Activated naive CD8-positive, alpha-beta T cell treated with anti-CD3 and anti-CD28 coated beads for 36 hours (primary cell): ENCODE measurements around the gene SCLY. TPM values are rescaled to one million over a fixed set of nuclear protein-coding genes. Genes with fewer than 3 reads are reported as not detected.
"Not testable (repeated sequence)": the region's sequence is repeated elsewhere in the genome, so short reads cannot be mapped to it uniquely, and the experiment has no call there.

Source experiments
- DNase-seq: peaks from one replicate; pipeline ENCODE4 v3.0.0; 2021
- H3K27ac Mint-ChIP-seq: one replicate; pipeline ENCODE4 v1.8.0; 2022; ENCODE audit warnings: mild to moderate bottlenecking, moderate library complexity, mixed read lengths
- H3K27me3 Mint-ChIP-seq: one replicate; pipeline ENCODE4 v1.8.0; 2022; ENCODE audit warnings: mild to moderate bottlenecking, mixed read lengths
- H3K36me3 Mint-ChIP-seq: one replicate; pipeline ENCODE4 v1.8.0; 2021; ENCODE audit warnings: mild to moderate bottlenecking, mixed read lengths
- H3K4me1 Mint-ChIP-seq: one replicate; pipeline ENCODE4 v1.8.0; 2021; ENCODE audit warnings: mixed read lengths
- H3K4me3 Mint-ChIP-seq: one replicate; pipeline ENCODE4 v1.8.0; 2022; ENCODE audit warnings: mild to moderate bottlenecking, moderate library complexity, mixed read lengths
- H3K9me3 Mint-ChIP-seq: one replicate; pipeline ENCODE4 v1.8.0; 2022; ENCODE audit warnings: mixed read lengths
- total RNA-seq, 2 experiments: library from RNA; stranded (reverse); gene quantifications; one replicate each; pipeline ENCODE4 v1.2.3, GENCODE V29; 2021

SCLY gene
- total RNA-seq, 2 experiments from 2014 or later: 71.6 to 72.9 TPM

DNA sequence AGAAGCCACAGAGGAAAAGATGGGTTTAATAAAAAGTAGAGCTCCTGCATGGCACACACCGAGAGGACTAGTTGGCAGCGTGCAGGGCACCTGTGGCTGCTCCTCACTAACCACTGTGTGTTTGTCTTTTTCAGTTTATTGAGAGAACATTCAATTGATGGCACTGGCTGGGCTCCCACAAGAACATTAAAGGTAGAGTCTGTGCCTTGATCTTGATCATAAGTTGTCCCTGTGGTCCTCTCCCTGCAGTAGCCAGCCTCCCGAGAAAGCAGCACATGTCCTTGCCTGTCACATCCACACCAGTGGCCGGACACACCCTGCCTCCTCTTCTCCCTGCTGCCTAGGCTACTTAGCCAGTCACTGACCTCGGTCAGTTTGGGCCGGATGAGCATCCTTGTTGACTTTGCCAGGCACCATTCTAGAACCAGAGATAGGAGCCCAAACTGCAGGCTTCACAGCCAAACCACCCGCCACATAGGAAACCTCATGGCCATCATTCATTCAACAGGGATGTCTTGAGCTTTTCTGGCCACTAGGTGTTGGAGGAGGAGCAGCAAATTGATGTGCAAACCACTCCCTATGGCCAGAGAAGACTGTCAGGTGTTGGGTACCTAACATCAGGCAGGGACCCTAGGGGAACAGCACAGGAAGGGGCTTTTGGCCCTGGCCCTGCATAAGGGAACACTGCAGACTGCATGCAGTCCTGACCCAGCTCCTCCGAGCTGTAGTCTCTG, 30.2 kb upstream of the SCLY start:
- Mint-ChIP-seq H3K36me3 (peaks cover 39% of the 10 kb centered on the region), H3K4me3 (no peak overlapping the region), H3K4me1 (peaks cover 1% of the 10 kb centered on the region), H3K27me3 (no peaks in the 10 kb centered on the region), H3K9me3 (no peaks in the 10 kb centered on the region), H3K27ac (no peak overlapping the region)
- DNase-seq: no peak

DNA sequence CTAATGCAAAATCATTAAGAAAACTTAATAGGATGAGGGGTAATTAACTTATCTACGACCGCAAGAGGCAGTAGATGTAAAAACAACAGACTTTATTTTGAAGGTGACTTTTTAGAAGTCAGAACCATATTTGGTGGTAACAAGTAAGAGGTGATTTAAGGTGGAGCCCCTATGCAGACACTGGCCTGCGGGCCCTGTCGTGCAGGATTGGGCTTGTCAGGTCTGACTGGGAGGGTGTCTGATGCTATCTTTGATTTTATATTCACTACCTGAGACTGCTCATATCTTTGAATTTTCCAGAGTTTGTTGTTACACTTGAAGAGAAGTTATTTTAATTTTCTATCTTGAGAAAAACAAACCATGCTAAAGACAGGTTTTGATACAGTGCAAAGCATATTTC, 29.1 kb upstream of the SCLY start:
- Mint-ChIP-seq H3K27me3 (no peaks in the 10 kb centered on the region), H3K27ac (no peak overlapping the region), H3K36me3 (peaks cover 33% of the 10 kb centered on the region), H3K9me3 (no peaks in the 10 kb centered on the region), H3K4me3 (no peak overlapping the region), H3K4me1 (peaks cover 1% of the 10 kb centered on the region)
- DNase-seq: no peak

DNA sequence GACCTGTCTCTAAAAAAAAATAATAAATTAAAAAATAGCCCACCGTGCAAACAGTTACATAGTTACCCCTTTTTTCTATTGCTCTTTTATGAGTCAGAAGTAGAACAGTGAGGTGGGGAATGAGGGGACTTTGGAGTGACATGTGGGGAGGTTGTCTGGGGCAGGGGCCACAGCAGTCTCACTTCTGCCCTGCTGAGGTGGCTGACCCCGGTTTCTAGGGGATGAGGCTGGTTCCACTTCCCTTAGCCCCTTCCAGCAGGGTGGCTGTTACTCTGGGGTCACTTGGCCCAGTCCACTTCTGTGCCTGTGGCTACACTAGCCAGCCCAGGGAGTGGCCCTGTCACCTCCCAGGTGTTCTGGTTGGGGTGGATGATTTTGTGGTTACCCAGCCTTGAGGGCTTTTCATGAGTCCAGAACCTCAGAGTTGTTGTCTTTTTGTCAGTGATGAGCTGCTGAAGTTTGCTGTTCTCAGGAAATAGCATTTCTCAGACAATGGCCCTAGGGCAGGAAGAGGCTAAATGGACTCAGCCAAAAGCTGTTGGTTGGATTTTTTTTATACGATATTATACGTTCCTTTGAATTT, 28.0 kb upstream of the SCLY start:
- Mint-ChIP-seq H3K4me3 (no peak overlapping the region), H3K36me3 (peaks cover 33% of the 10 kb centered on the region), H3K27me3 (no peaks in the 10 kb centered on the region), H3K4me1 (peaks cover 1% of the 10 kb centered on the region), H3K27ac (no peak overlapping the region), H3K9me3 (no peaks in the 10 kb centered on the region)
- DNase-seq: no peak

DNA sequence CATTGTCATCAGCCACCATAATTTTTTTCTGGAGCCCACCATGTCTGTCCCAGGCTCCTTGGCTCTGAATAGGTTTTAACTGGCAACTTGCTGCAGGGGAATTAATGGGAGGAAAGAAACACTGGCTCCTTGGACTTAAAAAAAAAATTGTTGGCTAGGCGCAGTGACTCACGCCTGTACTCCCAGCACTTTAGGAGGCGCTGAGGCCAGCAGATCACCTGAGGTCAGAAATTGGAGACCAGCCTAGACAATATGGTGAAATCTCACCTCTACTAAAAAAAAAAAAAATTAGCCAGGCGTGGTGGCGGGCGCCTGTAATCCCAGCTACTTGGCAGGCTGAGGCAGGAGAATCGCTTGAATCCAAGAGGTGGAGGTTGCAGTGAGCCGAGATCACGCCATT, 26.8 kb upstream of the SCLY start:
- not testable (repeated sequence) for H3K27ac Mint-ChIP-seq, H3K4me3 Mint-ChIP-seq, H3K9me3 Mint-ChIP-seq, H3K27me3 Mint-ChIP-seq, DNase-seq, H3K4me1 Mint-ChIP-seq
- H3K36me3 Mint-ChIP-seq: peaks cover 36% of the 10 kb centered on the region

DNA sequence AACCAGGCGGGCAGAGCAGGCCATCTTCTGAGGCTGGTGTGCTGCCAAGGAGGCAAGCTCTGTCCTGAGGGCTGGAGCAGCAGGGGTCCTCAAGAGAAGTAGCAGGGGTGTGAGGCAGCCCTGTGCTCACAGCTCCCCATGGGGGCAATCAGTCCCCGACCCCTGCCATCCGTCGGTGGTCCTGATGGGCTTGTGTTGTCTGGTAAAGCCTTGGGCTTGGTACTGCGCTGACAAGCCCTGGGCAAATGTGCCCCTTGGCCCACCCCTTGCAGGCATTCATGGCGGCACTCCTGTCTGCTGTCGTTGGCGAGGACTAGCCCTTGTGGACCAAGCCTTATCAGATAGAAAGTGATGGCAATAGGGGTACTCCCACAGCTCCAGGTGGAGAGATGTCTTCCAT, 22.6 kb upstream of the SCLY start:
- Mint-ChIP-seq H3K27ac (no peak overlapping the region), H3K4me3 (no peak overlapping the region), H3K27me3 (no peaks in the 10 kb centered on the region), H3K4me1 (peaks cover 1% of the 10 kb centered on the region), H3K9me3 (no peaks in the 10 kb centered on the region), H3K36me3 (peaks cover 31% of the 10 kb centered on the region)
- no peak for DNase-seq

DNA sequence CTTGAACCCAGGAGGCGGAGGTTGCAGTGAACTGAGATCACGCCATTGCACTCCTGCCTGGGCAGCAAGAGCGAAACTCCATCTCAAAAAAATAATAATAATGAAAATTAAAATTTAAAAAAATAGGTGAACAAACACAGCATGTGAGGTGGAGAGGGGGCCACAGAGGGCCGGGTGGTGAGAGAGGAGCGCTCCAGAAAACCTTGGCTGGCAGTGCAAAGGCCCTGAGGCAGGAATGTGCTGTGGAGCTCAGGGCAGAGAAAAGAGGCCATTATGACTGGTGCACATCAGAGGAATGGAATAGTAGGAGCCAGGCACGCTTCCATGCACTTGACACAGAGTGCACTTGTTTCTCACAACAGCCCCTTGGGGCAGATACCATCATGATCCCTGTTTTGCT, 21.6 kb upstream of the SCLY start:
- H3K9me3 Mint-ChIP-seq: no peaks in the 10 kb centered on the region
- H3K4me3 Mint-ChIP-seq: no peak overlapping the region
- H3K27me3 Mint-ChIP-seq: no peaks in the 10 kb centered on the region
- H3K36me3 Mint-ChIP-seq: peaks cover 31% of the 10 kb centered on the region
- no peak for DNase-seq
- H3K27ac Mint-ChIP-seq: no peak overlapping the region
- no peaks in the 10 kb centered on the region for H3K4me1 Mint-ChIP-seq

DNA sequence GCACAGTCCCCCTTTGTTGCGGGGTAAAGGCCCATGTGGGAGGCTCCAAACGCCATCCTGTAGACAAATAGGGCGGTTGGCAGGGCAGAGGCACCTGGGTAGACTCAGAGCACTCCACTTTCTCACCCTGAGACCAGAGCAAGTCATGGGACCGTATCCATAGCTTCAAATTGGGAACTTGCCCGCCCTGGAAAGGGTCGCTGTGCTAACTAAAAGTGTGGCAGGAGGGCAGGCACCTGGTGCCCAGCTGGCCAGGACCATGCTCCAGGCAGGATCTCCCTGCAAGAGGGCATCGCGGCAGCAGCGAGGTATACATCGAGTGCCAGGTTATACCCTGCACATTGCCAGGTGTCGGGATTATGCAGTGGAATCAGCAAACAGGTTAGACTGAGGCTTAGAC, 20.8 kb upstream of the SCLY start:
- Mint-ChIP-seq H3K36me3 (peaks cover 27% of the 10 kb centered on the region), H3K27ac (no peak overlapping the region), H3K4me1 (peaks cover 3% of the 10 kb centered on the region), H3K9me3 (no peaks in the 10 kb centered on the region), H3K27me3 (no peaks in the 10 kb centered on the region), H3K4me3 (no peak overlapping the region)
- no peak for DNase-seq

DNA sequence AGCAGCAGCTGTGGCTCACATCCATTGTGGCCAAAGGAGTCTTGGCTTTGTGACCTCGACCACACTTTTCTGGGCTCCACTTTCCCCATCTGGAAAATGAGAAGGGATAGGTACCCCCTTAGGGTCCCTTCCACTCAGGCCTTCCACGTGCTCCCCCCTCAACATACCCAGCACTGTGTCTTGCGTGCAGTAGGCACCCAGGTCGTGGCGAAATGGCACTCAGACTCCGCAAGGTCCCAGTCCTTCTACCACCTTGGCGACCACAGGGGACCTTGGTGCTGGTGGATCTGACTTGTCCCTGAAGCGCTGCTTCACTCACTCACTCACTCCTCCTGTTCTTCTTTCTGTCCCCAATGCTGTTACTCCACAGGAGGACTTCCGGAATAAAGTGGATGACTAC, 19.9 kb upstream of the SCLY start:
- no peak overlapping the region for H3K27ac Mint-ChIP-seq
- peaks cover 29% of the 10 kb centered on the region for H3K36me3 Mint-ChIP-seq
- no peak for DNase-seq
- no peak overlapping the region for H3K4me3 Mint-ChIP-seq
- H3K27me3 Mint-ChIP-seq: no peaks in the 10 kb centered on the region
- H3K9me3 Mint-ChIP-seq: peaks cover 2% of the 10 kb centered on the region
- peaks cover 3% of the 10 kb centered on the region for H3K4me1 Mint-ChIP-seq

DNA sequence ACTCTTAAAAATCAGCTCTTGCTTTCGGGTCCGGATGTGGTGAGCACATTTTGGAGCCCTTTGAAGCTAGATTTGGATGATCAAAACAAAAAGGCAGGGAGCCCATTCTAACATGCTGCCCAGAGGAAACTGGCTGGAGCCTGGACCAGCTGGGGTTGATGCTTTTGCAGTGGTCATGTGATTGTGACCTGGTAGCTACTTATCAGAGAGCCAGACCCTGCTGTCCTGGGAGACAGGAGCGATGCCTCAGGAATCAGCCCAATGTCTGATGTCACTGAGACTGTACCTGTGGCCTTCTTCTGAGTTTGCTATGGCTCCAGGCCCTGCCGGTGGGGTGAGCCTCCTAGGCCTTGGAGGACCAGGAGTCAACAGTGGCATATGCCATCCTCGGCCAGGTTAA, 18.7 kb upstream of the SCLY start:
- H3K36me3 Mint-ChIP-seq: peaks cover 40% of the 10 kb centered on the region
- DNase-seq: no peak
- no peak overlapping the region for H3K4me3 Mint-ChIP-seq
- peaks cover 5% of the 10 kb centered on the region for H3K9me3 Mint-ChIP-seq
- H3K4me1 Mint-ChIP-seq: peaks cover 3% of the 10 kb centered on the region
- no peak overlapping the region for H3K27ac Mint-ChIP-seq
- no peaks in the 10 kb centered on the region for H3K27me3 Mint-ChIP-seq

DNA sequence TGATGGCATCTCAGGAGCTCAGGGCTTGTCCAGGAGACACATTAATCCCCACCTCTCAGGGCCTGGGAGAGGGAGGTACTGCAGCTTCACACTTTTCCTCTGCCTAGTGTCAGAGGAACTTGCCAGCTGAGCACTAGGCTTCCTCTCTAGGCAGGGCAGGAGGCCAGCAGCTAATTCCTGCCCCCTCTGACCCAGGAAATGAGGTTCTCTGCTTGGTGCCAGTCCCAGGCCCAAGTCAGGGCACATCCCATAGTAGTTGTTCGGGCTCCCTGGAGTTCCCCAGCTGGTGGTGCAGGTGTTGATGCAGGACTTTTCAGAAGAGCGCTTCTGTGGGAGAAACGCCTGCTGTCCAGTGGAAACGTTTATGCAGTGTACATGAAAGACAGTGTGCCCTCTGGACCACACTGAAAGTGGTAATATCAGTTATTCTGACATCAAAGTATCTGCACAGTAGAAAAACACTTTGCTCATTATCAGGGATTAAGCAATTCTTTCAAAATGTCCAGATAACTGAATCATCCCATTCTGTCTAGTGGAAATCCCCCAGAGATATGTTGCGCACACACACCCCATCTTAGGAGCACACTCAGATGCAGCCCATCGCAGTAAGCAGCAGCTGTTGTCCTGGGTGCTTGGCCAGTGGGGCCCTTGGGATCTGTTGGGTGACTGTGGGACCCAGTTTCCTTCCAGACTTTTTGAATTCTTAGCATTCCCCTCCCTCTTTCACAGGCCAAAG, 17.8 kb upstream of the SCLY start:
- Mint-ChIP-seq H3K4me3 (no peak overlapping the region), H3K36me3 (peaks cover 42% of the 10 kb centered on the region), H3K27ac (no peak overlapping the region), H3K4me1 (peaks cover 3% of the 10 kb centered on the region), H3K9me3 (peaks cover 12% of the 10 kb centered on the region), H3K27me3 (no peaks in the 10 kb centered on the region)
- no peak for DNase-seq

DNA sequence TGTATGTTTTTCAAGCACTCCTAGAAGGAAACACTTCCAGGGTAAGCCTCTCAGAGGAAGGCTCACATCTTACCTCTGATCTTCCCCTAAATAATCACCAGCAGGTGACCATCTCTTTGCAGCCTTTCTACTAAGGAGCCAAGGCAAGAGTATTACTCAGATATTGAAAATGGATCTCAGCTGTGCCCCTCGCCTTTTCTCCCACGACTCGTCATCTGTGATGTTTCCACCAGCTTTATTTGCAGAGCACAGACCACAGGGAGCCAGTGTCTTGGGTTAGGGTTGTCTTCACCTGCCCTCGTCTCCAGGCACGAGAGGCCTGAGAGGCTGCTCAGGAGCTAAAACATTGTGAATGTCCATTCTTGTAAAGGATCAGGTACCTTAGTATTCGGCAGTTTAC, 16.9 kb upstream of the SCLY start:
- Mint-ChIP-seq H3K27ac (no peak overlapping the region), H3K27me3 (no peaks in the 10 kb centered on the region), H3K9me3 (peaks cover 18% of the 10 kb centered on the region), H3K4me3 (no peak overlapping the region), H3K36me3 (peaks cover 41% of the 10 kb centered on the region), H3K4me1 (peaks cover 3% of the 10 kb centered on the region)
- DNase-seq: no peak

DNA sequence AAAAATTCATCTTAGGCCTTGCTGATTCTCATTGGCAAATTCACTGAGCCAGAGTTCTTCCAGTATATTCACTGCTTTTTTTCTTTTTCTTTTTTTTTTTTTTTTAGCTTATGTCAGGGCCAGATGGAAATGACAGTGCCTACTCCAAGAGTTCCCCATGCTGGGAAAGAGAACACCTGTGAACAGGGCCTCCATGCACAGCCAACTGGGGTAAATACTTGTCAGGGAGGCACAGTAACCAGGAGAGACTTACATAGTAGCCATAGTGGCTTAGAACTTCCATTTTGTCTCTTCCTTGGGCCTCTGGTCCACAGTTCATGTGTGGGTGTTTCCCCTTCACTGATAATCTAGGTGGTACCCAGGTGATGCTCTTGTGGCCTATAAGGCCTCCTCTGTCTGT, 15.2 kb upstream of the SCLY start:
- peaks cover 43% of the 10 kb centered on the region for H3K36me3 Mint-ChIP-seq
- H3K27ac Mint-ChIP-seq: no peak overlapping the region
- no peaks in the 10 kb centered on the region for H3K27me3 Mint-ChIP-seq
- peaks cover 18% of the 10 kb centered on the region for H3K9me3 Mint-ChIP-seq
- H3K4me3 Mint-ChIP-seq: no peak overlapping the region
- peaks cover 3% of the 10 kb centered on the region for H3K4me1 Mint-ChIP-seq
- DNase-seq: no peak

DNA sequence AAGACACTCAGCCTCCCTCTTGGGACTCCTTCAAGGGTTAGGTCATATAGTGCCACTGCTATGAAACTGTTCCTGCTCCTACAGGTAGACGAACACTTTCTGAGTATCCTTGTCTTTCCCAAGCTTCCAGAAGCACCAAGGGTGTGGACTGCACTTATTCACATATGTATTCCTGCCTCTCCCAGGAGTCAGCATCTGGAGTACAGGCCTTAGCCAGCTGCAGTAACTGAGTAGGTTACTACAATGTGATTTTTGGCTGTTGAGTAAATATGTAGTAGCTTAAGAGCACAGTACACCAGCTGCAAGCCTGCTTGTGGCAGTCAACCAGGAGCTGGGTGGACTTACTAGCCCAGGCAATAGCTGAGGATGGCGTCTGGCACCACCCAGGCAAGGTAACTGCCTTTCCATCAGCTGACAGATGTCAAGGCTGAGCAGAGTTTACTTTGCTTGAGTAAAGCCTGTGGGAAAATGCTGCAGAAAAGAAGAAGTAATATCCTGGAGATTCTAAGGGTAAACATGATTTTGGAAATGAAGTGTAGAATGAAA, 14.0 kb upstream of the SCLY start:
- DNase-seq: no peak
- no peak overlapping the region for H3K27ac Mint-ChIP-seq
- H3K9me3 Mint-ChIP-seq: peaks cover 18% of the 10 kb centered on the region
- H3K36me3 Mint-ChIP-seq: peaks cover 40% of the 10 kb centered on the region
- peaks cover 3% of the 10 kb centered on the region for H3K4me1 Mint-ChIP-seq
- H3K27me3 Mint-ChIP-seq: peaks cover 2% of the 10 kb centered on the region
- no peak overlapping the region for H3K4me3 Mint-ChIP-seq

DNA sequence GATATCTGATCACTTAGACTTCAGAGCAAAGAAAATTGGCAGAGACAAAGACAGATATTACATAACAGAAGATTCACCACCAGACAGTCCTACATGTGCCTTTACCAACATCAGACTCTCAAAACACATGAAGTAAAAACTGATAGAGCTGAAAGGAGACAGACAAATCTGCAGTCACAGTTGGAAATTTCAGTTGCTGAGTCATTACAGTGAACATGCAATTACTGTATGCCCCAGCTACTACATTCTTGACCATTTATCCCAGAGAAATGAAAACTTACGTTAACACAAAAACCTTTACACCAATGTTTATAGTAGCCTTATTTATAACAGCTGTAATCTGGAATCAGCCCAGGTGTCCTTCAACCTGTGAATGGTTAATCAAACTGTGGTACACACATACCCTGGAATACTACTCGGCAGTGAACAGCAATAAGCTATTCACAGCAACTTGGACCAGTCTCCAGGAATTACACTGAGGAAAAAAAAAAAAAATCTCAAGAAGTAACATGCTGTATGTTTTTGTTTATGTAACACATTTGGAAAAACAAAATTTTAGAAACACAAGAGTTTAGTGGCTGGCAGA, 7.5 kb upstream of the SCLY start:
- H3K27me3 Mint-ChIP-seq: peaks cover 39% of the 10 kb centered on the region
- peaks cover 7% of the 10 kb centered on the region for H3K36me3 Mint-ChIP-seq
- H3K9me3 Mint-ChIP-seq: peaks cover 5% of the 10 kb centered on the region
- H3K4me3 Mint-ChIP-seq: no peak overlapping the region
- no peak for DNase-seq
- H3K27ac Mint-ChIP-seq: no peak overlapping the region
- H3K4me1 Mint-ChIP-seq: peaks cover 11% of the 10 kb centered on the region

DNA sequence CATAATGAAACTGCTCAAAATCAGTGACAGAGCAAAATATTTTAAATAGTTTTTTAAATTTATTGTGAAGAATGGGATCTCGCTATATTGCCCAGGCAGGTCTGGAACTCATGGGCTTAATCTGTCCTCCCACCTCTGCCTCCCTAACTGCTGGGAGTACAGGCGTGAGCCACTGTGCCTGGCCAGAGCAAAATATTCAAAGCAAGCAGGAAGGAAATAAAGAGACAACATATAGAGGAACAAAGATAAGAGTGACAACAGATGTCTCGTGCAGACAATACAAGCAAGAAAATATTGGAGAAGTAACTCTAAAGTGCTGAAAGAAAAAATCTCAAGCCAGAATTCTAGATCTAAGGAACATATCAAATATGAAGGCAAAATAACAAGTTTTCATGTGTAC, 5.0 kb upstream of the SCLY start:
- no peak for DNase-seq
- peaks cover 14% of the 10 kb centered on the region for H3K4me1 Mint-ChIP-seq
- H3K9me3 Mint-ChIP-seq: no peaks in the 10 kb centered on the region
- no peak overlapping the region for H3K4me3 Mint-ChIP-seq
- peaks cover 39% of the 10 kb centered on the region for H3K27me3 Mint-ChIP-seq
- H3K36me3 Mint-ChIP-seq: peaks cover 15% of the 10 kb centered on the region
- no peak overlapping the region for H3K27ac Mint-ChIP-seq
